HCT116 (cell line): ENCODE data around the gene CDYL. TPM values are rescaled to one million over a fixed set of nuclear protein-coding genes. Genes with fewer than 3 reads are reported as not detected.

Experiments used
- ATAC-seq: fragments of 200-7000 bp; cut with Tn5 transposase; 2 replicates; pipeline ENCODE4 v1.9.1; 2020; ENCODE audit warnings: mild to moderate bottlenecking, moderate library complexity
- BruUV-seq: library from RNA; stranded (reverse); fragments of 400-500 nt; replicated peaks from 2 replicates; lab custom pipeline; 2021; lab: Mats Ljungman, UMichigan
- CTCF ChIA-PET: fragments of 300-600 bp; sonication (Branson Sonifier 250); formaldehyde crosslinking; loops from one replicate; lab custom pipeline; 2021; ENCODE audit warnings: antibody characterized with exemption; lab: Charles Lee
- POLR2A ChIA-PET: fragments of 300-600, 350-600 bp; sonication (Branson Sonifier 250); formaldehyde crosslinking; loops from one replicate; lab custom pipeline; 2021; ENCODE audit warnings: antibody characterized with exemption; lab: Charles Lee
- RAD21 ChIA-PET, 2 experiments: fragments of 300-600 bp; sonication (Branson Sonifier 250); formaldehyde crosslinking; loops; one replicate each; lab custom pipeline; 2023; ENCODE audit warnings: low total read pairs in 2 of 2; ENCODE audit not compliant: uncharacterized antibody in 2 of 2, unreplicated experiment in 2 of 2, low non-redundant PET in 1 of 2; lab: Charles Lee
- DNase-seq: peaks from one replicate; pipeline ENCODE4 v3.0.0-alpha.2; 2010; ENCODE audit warnings: low read depth, low spot score
- H2AFZ ChIP-seq: fragments of 200-600 bp; shearing (Covaris generic), sonication (generic); 2 replicates; pipeline ENCODE4 v1.6.1; 2017; ENCODE audit warnings: low read depth, mixed run types, mixed read lengths, antibody characterized with exemption, low read length; ENCODE audit not compliant: poor library complexity, severe bottlenecking
- H3K27ac ChIP-seq: 2 replicates; pipeline ENCODE4 v1.5.1; 2012; ENCODE audit warnings: low read depth, low read length
- H3K27me3 ChIP-seq: fragments of 200-600 bp; sonication (generic); 2 replicates; pipeline ENCODE4 v1.6.1; 2016; ENCODE audit warnings: mixed run types, low read length, mixed read lengths; ENCODE audit not compliant: insufficient read depth
- H3K36me3 ChIP-seq, 2 experiments: fragments of 200-500 bp in 1 of 2; fragments of 200-600 bp in 1 of 2; sonication (Bioruptor generic) in 1 of 2; sonication (generic) in 1 of 2; 2 replicates each; pipeline versions ENCODE4 v1.5.1 to v1.6.1; 2014 to 2016; ENCODE audit warnings: low read length in 2 of 2, inconsistent platforms in 1 of 2, mixed read lengths in 1 of 2, mixed run types in 1 of 2; ENCODE audit not compliant: insufficient read depth in 2 of 2, control insufficient read depth in 1 of 2
- H3K4me1 ChIP-seq, 2 experiments: fragments of 200-600 bp in 1 of 2; sonication (generic) in 1 of 2; 2 replicates each; pipeline versions ENCODE4 v1.5.1 to v1.6.1; 2012 to 2017; ENCODE audit warnings: low read length in 2 of 2, inconsistent platforms in 1 of 2, mild to moderate bottlenecking in 1 of 2, mixed read lengths in 1 of 2, mixed run types in 1 of 2, moderate library complexity in 1 of 2; ENCODE audit not compliant: insufficient read depth in 2 of 2, control insufficient read depth in 1 of 2
- H3K4me2 ChIP-seq: fragments of 200-600 bp; sonication (generic); 2 replicates; pipeline ENCODE4 v1.6.1; 2017; ENCODE audit warnings: mixed run types, low read length, mixed read lengths
- H3K4me3 ChIP-seq, 2 experiments: fragments of 200-600 bp in 1 of 2; sonication (generic) in 1 of 2; replicated peaks in 1 of 2; 2 replicates each; pipeline ENCODE4 v1.5.1; 2011 to 2016; ENCODE audit warnings: low read length in 2 of 2, control low read depth in 1 of 2, low read depth in 1 of 2, mild to moderate bottlenecking in 1 of 2, mixed read lengths in 1 of 2, mixed run types in 1 of 2
- H3K79me2 ChIP-seq: fragments of 200-600 bp; sonication (generic); 2 replicates; pipeline ENCODE4 v1.6.1; 2017; ENCODE audit warnings: mild to moderate bottlenecking, mixed run types, low read length, moderate library complexity, mixed read lengths; ENCODE audit not compliant: insufficient read depth
- H3K9ac ChIP-seq: fragments of 200-600 bp; sonication (generic); 2 replicates; pipeline ENCODE4 v1.6.1; 2016; ENCODE audit warnings: low read length, mixed read lengths
- H3K9me2 ChIP-seq: fragments of 200-600 bp; sonication (generic), shearing (Covaris generic); 2 replicates; pipeline ENCODE4 v1.6.1; 2017; ENCODE audit warnings: mixed run types, mild to moderate bottlenecking, moderate library complexity; ENCODE audit not compliant: insufficient read depth
- H3K9me3 ChIP-seq, 2 experiments: fragments of 200-500 bp in 1 of 2; fragments of 200-600 bp in 1 of 2; sonication (Bioruptor generic) in 1 of 2; sonication (generic) in 1 of 2; 2 replicates each; pipeline ENCODE4 v1.6.1; 2014 to 2017; ENCODE audit warnings: low read length in 2 of 2, mixed read lengths in 2 of 2, inconsistent platforms in 1 of 2, low read depth in 1 of 2, mild to moderate bottlenecking in 1 of 2, mixed run types in 1 of 2, moderate library complexity in 1 of 2; ENCODE audit not compliant: control insufficient read depth in 1 of 2, insufficient read depth in 1 of 2
- H4K20me1 ChIP-seq: fragments of 200-600 bp; sonication (generic), shearing (Covaris generic); 2 replicates; pipeline ENCODE4 v1.6.1; 2017; ENCODE audit warnings: mixed run types, mild to moderate bottlenecking, moderate library complexity; ENCODE audit not compliant: insufficient read depth
- EZH2phosphoT487 ChIP-seq: fragments of 200-600 bp; IDR thresholded peaks from 2 replicates; pipeline ENCODE4 v1.6.1; 2018; ENCODE audit warnings: antibody characterized with exemption, borderline replicate concordance
- FOSL1 ChIP-seq: IDR thresholded peaks from 2 replicates; pipeline ENCODE4 v1.6.1; 2012; ENCODE audit warnings: low read depth
- POLR2A ChIP-seq: IDR thresholded peaks from 2 replicates; pipeline ENCODE4 v1.7.0; 2011; ENCODE audit warnings: borderline replicate concordance; ENCODE audit not compliant: insufficient read depth, insufficient read length; ENCODE audit errors: extremely low read depth
- RAD21 ChIP-seq: IDR thresholded peaks from 2 replicates; pipeline ENCODE4 v1.6.1; 2012; ENCODE audit warnings: low read depth, mild to moderate bottlenecking
- SRF ChIP-seq: IDR thresholded peaks from 2 replicates; pipeline ENCODE4 v1.6.1; 2012; ENCODE audit warnings: low read depth
- intact Hi-C: fragments of 100-400 bp; cut with micrococcal nuclease; formaldehyde crosslinking; loops from 2 replicates; pipeline ENCODE4 v1.10.0; 2022
- total RNA-seq: library from RNA; stranded (reverse); gene quantifications from one replicate; pipeline ENCODE4 v1.2.1, GENCODE V29; 2021; ENCODE audit not compliant: unreplicated experiment
- TF ChIP-seq, protein P1 (sequence below): IDR thresholded peaks from 2 replicates; pipeline ENCODE4 v1.6.1; 2012; ENCODE audit warnings: low read depth

The CDYL gene
- total RNA-seq, 1 experiment from 2014 or later: 42.6 TPM

DNA sequence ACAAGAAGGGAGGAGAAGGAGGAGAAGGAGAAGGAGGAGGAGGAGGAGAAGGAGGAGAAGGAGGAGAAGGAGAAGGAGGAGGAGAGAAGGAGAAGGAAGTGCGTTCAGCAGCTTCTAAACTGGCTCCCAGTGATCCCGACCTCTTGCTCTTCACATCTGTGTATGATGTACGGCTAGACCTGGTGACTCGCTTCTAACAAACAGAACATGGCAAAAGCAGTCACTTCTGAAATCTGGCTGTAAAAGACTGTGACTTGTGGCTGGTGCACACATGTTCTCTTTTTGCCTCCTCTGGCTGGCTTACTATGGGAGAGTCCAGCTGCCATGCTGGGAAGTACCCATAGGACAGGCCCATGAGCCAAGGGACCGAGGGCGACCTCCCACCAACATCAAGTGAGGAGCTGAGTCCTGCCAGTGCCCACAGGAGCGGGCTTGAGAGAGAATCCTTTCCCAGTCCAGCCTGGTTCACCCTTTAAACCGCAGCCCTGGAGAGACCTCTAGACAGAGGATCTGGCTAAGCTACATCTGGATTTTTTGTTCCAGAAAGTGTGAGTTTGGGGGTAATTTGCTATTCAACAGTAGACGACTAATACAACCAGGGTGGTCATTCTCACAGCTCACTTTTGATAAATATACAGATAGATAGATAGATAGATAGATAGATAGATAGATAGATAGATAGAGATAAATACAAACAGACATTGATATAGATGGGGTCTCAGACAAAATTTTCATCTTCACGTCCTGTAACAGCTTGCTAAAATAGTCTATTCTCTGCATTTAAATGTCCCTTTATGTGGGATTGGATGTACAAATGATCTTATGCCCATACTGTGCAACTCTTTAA, 185.3 kb downstream of the CDYL start:
- BruUV-seq: no TSS peak
- H3K4me2 ChIP-seq: no peak overlapping the region
- TF ChIP-seq POLR2A (no peak), FOSL1 (no peak), EZH2phosphoT487 (no peak), SRF (no peak), RAD21 (no peak)
- TF ChIP-seq, protein P1, sequence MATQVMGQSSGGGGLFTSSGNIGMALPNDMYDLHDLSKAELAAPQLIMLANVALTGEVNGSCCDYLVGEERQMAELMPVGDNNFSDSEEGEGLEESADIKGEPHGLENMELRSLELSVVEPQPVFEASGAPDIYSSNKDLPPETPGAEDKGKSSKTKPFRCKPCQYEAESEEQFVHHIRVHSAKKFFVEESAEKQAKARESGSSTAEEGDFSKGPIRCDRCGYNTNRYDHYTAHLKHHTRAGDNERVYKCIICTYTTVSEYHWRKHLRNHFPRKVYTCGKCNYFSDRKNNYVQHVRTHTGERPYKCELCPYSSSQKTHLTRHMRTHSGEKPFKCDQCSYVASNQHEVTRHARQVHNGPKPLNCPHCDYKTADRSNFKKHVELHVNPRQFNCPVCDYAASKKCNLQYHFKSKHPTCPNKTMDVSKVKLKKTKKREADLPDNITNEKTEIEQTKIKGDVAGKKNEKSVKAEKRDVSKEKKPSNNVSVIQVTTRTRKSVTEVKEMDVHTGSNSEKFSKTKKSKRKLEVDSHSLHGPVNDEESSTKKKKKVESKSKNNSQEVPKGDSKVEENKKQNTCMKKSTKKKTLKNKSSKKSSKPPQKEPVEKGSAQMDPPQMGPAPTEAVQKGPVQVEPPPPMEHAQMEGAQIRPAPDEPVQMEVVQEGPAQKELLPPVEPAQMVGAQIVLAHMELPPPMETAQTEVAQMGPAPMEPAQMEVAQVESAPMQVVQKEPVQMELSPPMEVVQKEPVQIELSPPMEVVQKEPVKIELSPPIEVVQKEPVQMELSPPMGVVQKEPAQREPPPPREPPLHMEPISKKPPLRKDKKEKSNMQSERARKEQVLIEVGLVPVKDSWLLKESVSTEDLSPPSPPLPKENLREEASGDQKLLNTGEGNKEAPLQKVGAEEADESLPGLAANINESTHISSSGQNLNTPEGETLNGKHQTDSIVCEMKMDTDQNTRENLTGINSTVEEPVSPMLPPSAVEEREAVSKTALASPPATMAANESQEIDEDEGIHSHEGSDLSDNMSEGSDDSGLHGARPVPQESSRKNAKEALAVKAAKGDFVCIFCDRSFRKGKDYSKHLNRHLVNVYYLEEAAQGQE: no peak
- TF ChIP-seq, all 23 proteins: peak for 0
- no peaks in the 10 kb centered on the region for H3K79me2 ChIP-seq
- ChIA-PET CTCF (no interaction called here), POLR2A (no interaction called here), RAD21 (no interaction called here)
- no peak overlapping the region for H2AFZ ChIP-seq
- H4K20me1 ChIP-seq: no peaks in the 10 kb centered on the region
- no peak overlapping the region for H3K4me3 ChIP-seq
- no peaks in the 10 kb centered on the region for H3K9me2 ChIP-seq
- ATAC-seq (no peak), DNase-seq (no peak)
- H3K4me1 ChIP-seq: no peaks in the 10 kb centered on the region
- H3K9ac ChIP-seq: no peak overlapping the region
- no peak overlapping the region for H3K27ac ChIP-seq
- no peaks in the 10 kb centered on the region for H3K9me3 ChIP-seq
- H3K27me3 ChIP-seq: no peaks in the 10 kb centered on the region
- H3K36me3 ChIP-seq: no peaks in the 10 kb centered on the region
- intact Hi-C loops: no loop called here
